Measurements from ENCODE around the gene UBQLN3.
A peak's percentile ranks its signal among the peaks of the same experiment; 100 is the strongest.

Gene UBQLN3

DNA sequence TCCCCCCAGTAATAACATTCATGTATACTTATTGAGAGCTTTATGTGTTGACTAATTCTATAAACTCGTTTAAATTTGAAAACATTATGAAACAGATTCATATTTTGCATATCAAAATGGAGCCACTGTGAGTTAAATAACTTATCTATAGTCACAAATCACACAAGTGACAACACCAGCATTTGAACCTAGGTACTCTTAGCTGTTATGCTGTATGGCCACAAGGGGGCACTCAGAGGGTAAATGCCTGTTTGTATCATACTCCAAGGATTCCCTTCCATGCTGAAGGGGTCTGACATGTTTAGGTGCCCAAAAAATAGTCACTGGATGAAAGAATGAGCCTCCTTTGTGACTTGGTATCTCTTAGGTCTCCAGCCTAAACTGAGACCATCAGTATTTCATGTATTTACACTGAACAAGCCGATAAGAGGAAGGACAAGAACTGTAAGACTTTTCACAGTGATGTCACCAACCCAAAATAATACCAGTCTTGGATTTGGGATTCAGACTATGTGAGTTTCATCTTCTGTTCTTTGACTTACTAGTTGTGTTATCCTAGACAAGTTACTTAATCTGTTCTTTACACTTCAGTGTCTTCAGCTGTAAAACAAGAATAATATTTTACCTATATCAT is 33.5 kb downstream of the UBQLN3 start:
- H3K27ac ChIP-seq, result no peak overlapping the region
- ChIA-PET POLR2A (ENCODE audit: low non-redundant PET) (no interaction called here), CTCF (interaction anchor here (0.5 to 1.4 kb wide), 11 partner anchors 8 to 642 kb away, joined by 3 to 7 read pairs (median 3); partner anchors contain the start of gene UBQLN3)
- peak; percentile 41 for DNase-seq (ENCODE audit: low spot score)
- TF ChIP-seq, protein P1, sequence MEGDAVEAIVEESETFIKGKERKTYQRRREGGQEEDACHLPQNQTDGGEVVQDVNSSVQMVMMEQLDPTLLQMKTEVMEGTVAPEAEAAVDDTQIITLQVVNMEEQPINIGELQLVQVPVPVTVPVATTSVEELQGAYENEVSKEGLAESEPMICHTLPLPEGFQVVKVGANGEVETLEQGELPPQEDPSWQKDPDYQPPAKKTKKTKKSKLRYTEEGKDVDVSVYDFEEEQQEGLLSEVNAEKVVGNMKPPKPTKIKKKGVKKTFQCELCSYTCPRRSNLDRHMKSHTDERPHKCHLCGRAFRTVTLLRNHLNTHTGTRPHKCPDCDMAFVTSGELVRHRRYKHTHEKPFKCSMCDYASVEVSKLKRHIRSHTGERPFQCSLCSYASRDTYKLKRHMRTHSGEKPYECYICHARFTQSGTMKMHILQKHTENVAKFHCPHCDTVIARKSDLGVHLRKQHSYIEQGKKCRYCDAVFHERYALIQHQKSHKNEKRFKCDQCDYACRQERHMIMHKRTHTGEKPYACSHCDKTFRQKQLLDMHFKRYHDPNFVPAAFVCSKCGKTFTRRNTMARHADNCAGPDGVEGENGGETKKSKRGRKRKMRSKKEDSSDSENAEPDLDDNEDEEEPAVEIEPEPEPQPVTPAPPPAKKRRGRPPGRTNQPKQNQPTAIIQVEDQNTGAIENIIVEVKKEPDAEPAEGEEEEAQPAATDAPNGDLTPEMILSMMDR (conservative IDR thresholded peaks at IDR 0.05; ENCODE audit: low read depth), result peak; percentile 72

DNA sequence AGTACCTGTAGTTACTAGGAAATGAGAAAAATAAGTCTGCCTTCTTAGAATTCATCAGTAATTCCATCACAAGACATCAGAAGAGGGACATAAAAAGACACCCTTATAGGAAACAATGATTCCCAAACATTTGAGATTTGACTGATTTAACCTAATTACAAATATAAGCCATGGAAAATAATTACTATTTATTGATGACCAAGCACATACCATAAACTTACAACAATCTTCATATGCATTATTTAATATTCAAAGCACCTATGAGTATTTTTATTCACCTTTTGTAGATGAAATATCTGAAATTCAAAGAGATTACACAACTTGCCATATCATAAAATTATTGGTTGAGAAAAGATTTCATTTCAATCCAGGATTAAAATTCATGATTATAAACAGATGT is 35.8 kb downstream of the UBQLN3 start:
- DNase-seq (ENCODE audit: low spot score), result no peak
- no peak overlapping the region for H3K27ac ChIP-seq
- ChIA-PET CTCF (interaction anchor here (0.6 kb wide), 1 partner anchor 76 kb away, joined by 3 read pairs; no protein-coding TSS in a partner anchor), POLR2A (ENCODE audit: low non-redundant PET) (no interaction called here)
- TF ChIP-seq, protein P1 (conservative IDR thresholded peaks at IDR 0.05; ENCODE audit: low read depth), result no peak

DNA sequence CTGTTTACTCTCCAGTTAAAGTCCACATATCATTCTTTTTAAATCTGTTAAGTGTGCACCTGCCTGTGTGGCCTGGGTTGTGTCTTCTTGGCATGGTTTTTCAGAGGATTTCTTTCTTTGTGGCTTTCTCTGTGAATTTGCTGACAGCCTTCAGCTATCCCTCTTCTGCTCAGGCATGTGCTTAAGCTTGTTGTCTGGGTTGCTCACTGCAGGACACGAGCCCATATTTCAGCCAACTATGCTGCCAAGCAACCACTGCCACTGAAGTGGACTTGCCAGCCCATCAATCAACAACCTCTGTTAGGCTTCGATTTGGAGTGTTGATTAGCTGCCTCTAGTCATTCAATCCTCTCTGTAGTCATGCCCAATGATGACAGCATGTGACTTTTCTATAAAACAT is 42.2 kb downstream of the UBQLN3 start:
- ChIA-PET POLR2A (ENCODE audit: low non-redundant PET) (no interaction called here), CTCF (no interaction called here)
- TF ChIP-seq, protein P1 (conservative IDR thresholded peaks at IDR 0.05; ENCODE audit: low read depth), result no peak
- DNase-seq (ENCODE audit: low spot score), result no peak
- no peak overlapping the region for H3K27ac ChIP-seq

DNA sequence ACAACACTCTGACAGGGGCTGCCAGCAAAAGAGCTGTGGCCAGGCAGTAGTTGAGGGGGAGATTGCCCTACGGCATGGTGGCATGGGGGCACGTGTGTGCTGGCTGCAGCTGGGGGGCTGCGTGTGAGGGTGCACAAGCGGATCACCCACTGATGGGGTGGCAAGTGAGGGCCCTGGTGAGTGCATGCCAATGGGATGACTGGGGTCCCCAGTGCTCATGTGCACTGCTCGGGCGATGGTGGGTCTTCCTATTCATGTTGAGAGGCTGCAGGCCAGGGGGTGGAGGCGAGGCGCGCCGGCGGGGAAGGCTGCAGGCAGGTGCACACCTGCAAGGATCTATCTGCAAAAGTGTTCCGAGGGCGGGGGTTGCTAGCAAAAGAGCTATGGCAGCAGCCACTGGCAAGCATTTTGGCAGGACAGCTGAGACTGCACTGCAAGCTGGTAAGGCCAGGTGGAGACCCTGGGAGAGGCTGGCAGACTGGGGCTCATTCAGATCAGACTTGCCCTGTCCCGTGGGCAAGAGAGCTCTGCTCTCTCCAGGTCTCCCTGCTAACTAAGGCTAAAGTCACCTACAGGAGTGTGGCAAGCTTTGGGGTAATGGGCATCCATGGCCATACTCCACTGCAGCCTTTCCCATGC is 48.7 kb downstream of the UBQLN3 start:
- TF ChIP-seq, protein P1 (conservative IDR thresholded peaks at IDR 0.05; ENCODE audit: low read depth), result no peak
- ChIA-PET POLR2A (ENCODE audit: low non-redundant PET) (no interaction called here), CTCF (interaction anchor here (1.0 kb wide), 1 partner anchor 13 kb away, joined by 3 read pairs; no protein-coding TSS in a partner anchor)
- DNase-seq (ENCODE audit: low spot score), result no peak
- no peak overlapping the region for H3K27ac ChIP-seq
